ENCODE results near the gene MAP2K5. TPM values are rescaled to one million over a fixed set of nuclear protein-coding genes. Genes with fewer than 3 reads are reported as not detected.

The MAP2K5 gene
- total and polyA plus RNA-seq, 10 of the 15 experiments (the other 5 are each of a cell fraction or from before 2014, with no cell fraction given), result 1.3 to 19.4 (median 9.6) TPM

DNA sequence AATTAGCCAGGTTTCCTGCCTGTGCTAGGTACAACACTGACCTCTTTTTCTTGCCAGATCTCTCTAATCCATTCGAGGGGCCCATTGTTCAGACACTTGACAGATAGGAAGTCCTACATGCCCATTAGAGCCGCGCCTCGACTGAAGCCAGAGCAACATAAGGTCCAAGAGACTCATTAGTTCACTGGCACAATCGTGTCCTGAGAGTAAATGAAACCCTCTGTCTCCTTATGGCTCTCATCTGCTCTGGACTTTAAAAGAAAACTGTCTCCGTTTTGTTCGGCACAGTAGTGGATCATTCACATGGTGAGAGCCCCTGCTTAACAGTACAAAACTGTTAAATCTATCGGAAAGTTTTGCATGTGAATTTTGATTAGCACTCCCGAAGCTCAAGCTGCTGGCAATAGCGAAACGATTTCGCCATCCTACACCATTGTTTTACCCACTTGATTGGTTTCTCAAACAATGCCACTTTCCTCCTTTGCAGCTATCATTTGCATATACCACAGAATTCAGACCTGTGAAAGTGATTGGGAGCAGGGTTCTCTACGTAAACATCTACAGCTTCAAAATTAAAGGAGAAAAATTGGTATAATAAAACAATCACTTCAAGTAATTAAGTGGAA is 40.6 kb upstream of the MAP2K5 start:
- ChIA-PET CTCF (interaction anchor here (0.6 to 4.1 kb wide), 31 partner anchors 8 to 1019 kb away, joined by 3 to 49 read pairs (median 4); no protein-coding TSS in a partner anchor), RAD21 (ENCODE audit: unreplicated experiment) (interaction anchor here (0.8 to 3.6 kb wide), 20 partner anchors 9 to 555 kb away, joined by 3 to 26 read pairs (median 4); partner anchors contain the start of gene C15orf61), POLR2A (no interaction called here), SMC1A (ENCODE audit: uncharacterized antibody, unreplicated experiment) (interaction anchor here (0.8 to 3.4 kb wide), 30 partner anchors 11 to 337 kb away, joined by 3 to 16 read pairs (median 4); no protein-coding TSS in a partner anchor)
- Histone ChIP-seq H2AFZ (ENCODE audit: control insufficient read depth, low read depth, low read length) (no peak overlapping the region), H3K9ac (ENCODE audit: control insufficient read depth, insufficient read depth, low read length) (no peak overlapping the region), H3K36me3 (ENCODE audit: control insufficient read depth in 2 of 2, insufficient read depth in 2 of 2, low read length in 1 of 2) (no peaks in the 10 kb centered on the region), H4K20me1 (ENCODE audit: control insufficient read depth, insufficient read depth) (no peaks in the 10 kb centered on the region), H3K9me3 (replicated peaks; ENCODE audit: control insufficient read depth, insufficient read depth, low read length) (no peaks in the 10 kb centered on the region), H3K79me2 (ENCODE audit: control insufficient read depth, insufficient read depth, low read length) (no peaks in the 10 kb centered on the region), H3K4me1 (ENCODE audit: control insufficient read depth, insufficient read depth, low read length) (peaks cover 12% of the 10 kb centered on the region), H3K27ac (ENCODE audit: control insufficient read depth, insufficient read depth) (no peak overlapping the region), H3K4me3 (no peak overlapping the region), H3K4me2 (ENCODE audit: control insufficient read depth, insufficient read depth) (no peak overlapping the region), H3K27me3 (replicated peaks in 1 of 2; ENCODE audit: control insufficient read depth in 2 of 2, insufficient read depth in 2 of 2, low read length in 1 of 2) (no peaks in the 10 kb centered on the region)
- FAIRE-seq (no peak), ATAC-seq (no peak), DNase-seq (ENCODE audit: low read depth, low spot score) (no peak)
- no TSS peak for BruUV-seq (replicated peaks)
- intact Hi-C loops (cut with micrococcal nuclease; ENCODE audit: unreplicated experiment), result loop anchor here (1.0 kb wide), 1 partner anchor 334 kb away; no protein-coding TSS in a partner anchor
- WGBS (ENCODE audit: insufficient coverage, insufficient replicate concordance, low lambda C conversion rate, missing lambda C conversion rate), result 80% methylated on average over 13 of the region's 13 CpGs
- TF ChIP-seq, protein P1, sequence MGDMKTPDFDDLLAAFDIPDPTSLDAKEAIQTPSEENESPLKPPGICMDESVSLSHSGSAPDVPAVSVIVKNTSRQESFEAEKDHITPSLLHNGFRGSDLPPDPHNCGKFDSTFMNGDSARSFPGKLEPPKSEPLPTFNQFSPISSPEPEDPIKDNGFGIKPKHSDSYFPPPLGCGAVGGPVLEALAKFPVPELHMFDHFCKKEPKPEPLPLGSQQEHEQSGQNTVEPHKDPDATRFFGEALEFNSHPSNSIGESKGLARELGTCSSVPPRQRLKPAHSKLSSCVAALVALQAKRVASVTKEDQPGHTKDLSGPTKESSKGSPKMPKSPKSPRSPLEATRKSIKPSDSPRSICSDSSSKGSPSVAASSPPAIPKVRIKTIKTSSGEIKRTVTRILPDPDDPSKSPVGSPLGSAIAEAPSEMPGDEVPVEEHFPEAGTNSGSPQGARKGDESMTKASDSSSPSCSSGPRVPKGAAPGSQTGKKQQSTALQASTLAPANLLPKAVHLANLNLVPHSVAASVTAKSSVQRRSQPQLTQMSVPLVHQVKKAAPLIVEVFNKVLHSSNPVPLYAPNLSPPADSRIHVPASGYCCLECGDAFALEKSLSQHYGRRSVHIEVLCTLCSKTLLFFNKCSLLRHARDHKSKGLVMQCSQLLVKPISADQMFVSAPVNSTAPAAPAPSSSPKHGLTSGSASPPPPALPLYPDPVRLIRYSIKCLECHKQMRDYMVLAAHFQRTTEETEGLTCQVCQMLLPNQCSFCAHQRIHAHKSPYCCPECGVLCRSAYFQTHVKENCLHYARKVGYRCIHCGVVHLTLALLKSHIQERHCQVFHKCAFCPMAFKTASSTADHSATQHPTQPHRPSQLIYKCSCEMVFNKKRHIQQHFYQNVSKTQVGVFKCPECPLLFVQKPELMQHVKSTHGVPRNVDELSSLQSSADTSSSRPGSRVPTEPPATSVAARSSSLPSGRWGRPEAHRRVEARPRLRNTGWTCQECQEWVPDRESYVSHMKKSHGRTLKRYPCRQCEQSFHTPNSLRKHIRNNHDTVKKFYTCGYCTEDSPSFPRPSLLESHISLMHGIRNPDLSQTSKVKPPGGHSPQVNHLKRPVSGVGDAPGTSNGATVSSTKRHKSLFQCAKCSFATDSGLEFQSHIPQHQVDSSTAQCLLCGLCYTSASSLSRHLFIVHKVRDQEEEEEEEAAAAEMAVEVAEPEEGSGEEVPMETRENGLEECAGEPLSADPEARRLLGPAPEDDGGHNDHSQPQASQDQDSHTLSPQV (IDR thresholded peaks at IDR 0.05), result no peak
- no peak for TF ChIP-seq SMC3 (IDR thresholded peaks at IDR 0.05; ENCODE audit: borderline replicate concordance, low read length)
- TF ChIP-seq RB1 (IDR thresholded peaks at IDR 0.05; ENCODE audit: borderline replicate concordance), result no peak
- no peak for TF ChIP-seq SMAD1 (IDR thresholded peaks at IDR 0.05; ENCODE audit: low read depth, partially characterized antibody)
- TF ChIP-seq CHD1 (IDR thresholded peaks at IDR 0.05; ENCODE audit: low read depth, low read length), result no peak
- TF ChIP-seq, protein P2, sequence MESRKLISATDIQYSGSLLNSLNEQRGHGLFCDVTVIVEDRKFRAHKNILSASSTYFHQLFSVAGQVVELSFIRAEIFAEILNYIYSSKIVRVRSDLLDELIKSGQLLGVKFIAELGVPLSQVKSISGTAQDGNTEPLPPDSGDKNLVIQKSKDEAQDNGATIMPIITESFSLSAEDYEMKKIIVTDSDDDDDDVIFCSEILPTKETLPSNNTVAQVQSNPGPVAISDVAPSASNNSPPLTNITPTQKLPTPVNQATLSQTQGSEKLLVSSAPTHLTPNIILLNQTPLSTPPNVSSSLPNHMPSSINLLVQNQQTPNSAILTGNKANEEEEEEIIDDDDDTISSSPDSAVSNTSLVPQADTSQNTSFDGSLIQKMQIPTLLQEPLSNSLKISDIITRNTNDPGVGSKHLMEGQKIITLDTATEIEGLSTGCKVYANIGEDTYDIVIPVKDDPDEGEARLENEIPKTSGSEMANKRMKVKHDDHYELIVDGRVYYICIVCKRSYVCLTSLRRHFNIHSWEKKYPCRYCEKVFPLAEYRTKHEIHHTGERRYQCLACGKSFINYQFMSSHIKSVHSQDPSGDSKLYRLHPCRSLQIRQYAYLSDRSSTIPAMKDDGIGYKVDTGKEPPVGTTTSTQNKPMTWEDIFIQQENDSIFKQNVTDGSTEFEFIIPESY (IDR thresholded peaks at IDR 0.05), result no peak
- TF ChIP-seq, protein P3, sequence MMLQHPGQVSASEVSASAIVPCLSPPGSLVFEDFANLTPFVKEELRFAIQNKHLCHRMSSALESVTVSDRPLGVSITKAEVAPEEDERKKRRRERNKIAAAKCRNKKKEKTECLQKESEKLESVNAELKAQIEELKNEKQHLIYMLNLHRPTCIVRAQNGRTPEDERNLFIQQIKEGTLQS (IDR thresholded peaks at IDR 0.05; ENCODE audit: borderline replicate concordance, extremely low read depth, low read depth, low read length), result no peak
- no peak for TF ChIP-seq NR2F1 (conservative IDR thresholded peaks at IDR 0.05)
- TF ChIP-seq GABPA (IDR thresholded peaks at IDR 0.05; ENCODE audit: low read depth), result no peak
- no peak for TF ChIP-seq ZNF384 (IDR thresholded peaks at IDR 0.05; ENCODE audit: borderline replicate concordance, low read depth, low read length)
- TF ChIP-seq SUZ12 (IDR thresholded peaks at IDR 0.05; ENCODE audit: unreplicated experiment), result no peak
- in situ Hi-C loops (cut with MboI), result no loop called here

Measured in GM12878 (cell line).